ENCODE data around the gene FAM227A. TPM values are rescaled to one million over a fixed set of nuclear protein-coding genes. Genes with fewer than 3 reads are reported as not detected.
A peak's percentile ranks its signal among the peaks of the same experiment; 100 is the strongest.
"Not testable (repeated sequence)": the region's sequence is repeated elsewhere in the genome, so short reads cannot be mapped to it uniquely, and the experiment has no call there.

The FAM227A gene
- total RNA-seq, 1 donor from 2014 or later: 5.8 TPM

GRCh38 chr22:38652859-38653258 is 3.3 kb downstream of the FAM227A start:
- H3K27me3 ChIP-seq (ENCODE audit: control insufficient read depth, insufficient read depth, low read length): no peaks in the 10 kb centered on the region
- H3K36me3 ChIP-seq (ENCODE audit: control insufficient read depth, insufficient read depth, low read length): no peaks in the 10 kb centered on the region
- TF ChIP-seq CTCF (IDR thresholded peaks at IDR 0.05; ENCODE audit: insufficient read depth, low read length, poor library complexity, severe bottlenecking): no peak
- DNase-seq (ENCODE audit: low read depth): no peak
- H3K4me3 ChIP-seq (ENCODE audit: low read depth, low read length): no peak overlapping the region

- peak; percentile 29 for DNase-seq (ENCODE audit: low read depth)
- no peaks in the 10 kb centered on the region for H3K36me3 ChIP-seq (ENCODE audit: control insufficient read depth, insufficient read depth, low read length)
- TF ChIP-seq CTCF (IDR thresholded peaks at IDR 0.05; ENCODE audit: insufficient read depth, low read length, poor library complexity, severe bottlenecking): no peak
Measured at GRCh38 chr22:38649841-38650522, 6.2 kb downstream of the FAM227A start.

GRCh38 chr22:38645430-38645829 is 10.8 kb downstream of the FAM227A start:
- no peak for TF ChIP-seq CTCF (IDR thresholded peaks at IDR 0.05; ENCODE audit: insufficient read depth, low read length, poor library complexity, severe bottlenecking)
- Histone ChIP-seq H3K36me3 (ENCODE audit: control insufficient read depth, insufficient read depth, low read length) (peaks cover 1% of the 10 kb centered on the region), H3K27me3 (ENCODE audit: control insufficient read depth, insufficient read depth, low read length) (no peaks in the 10 kb centered on the region), H3K4me3 (ENCODE audit: low read depth, low read length) (no peak overlapping the region)
- no peak for DNase-seq (ENCODE audit: low read depth)

More at GRCh38 chr22:38649841-38650522, 6.2 kb downstream of the FAM227A start:
- Histone ChIP-seq H3K4me3 (ENCODE audit: low read depth, low read length) (no peak overlapping the region), H3K27me3 (ENCODE audit: control insufficient read depth, insufficient read depth, low read length) (no peaks in the 10 kb centered on the region)

- not testable (repeated sequence) for H3K36me3 ChIP-seq (ENCODE audit: control insufficient read depth, insufficient read depth, low read length); H3K27me3 ChIP-seq (ENCODE audit: control insufficient read depth, insufficient read depth, low read length); H3K4me3 ChIP-seq (ENCODE audit: low read depth, low read length); DNase-seq (ENCODE audit: low read depth)
Measured at GRCh38 chr22:38644245-38644644, 11.9 kb downstream of the FAM227A start.

GRCh38 chr22:38641476-38642040 is 14.6 kb downstream of the FAM227A start:
- no peaks in the 10 kb centered on the region for H3K27me3 ChIP-seq (ENCODE audit: control insufficient read depth, insufficient read depth, low read length)
- no peak for TF ChIP-seq CTCF (IDR thresholded peaks at IDR 0.05; ENCODE audit: insufficient read depth, low read length, poor library complexity, severe bottlenecking)
- H3K36me3 ChIP-seq (ENCODE audit: control insufficient read depth, insufficient read depth, low read length): peaks cover 1% of the 10 kb centered on the region
- no peak for DNase-seq (ENCODE audit: low read depth)
- H3K4me3 ChIP-seq (ENCODE audit: low read depth, low read length): no peak overlapping the region

- DNase-seq (ENCODE audit: low read depth): no peak
- TF ChIP-seq CTCF (IDR thresholded peaks at IDR 0.05; ENCODE audit: insufficient read depth, low read length, poor library complexity, severe bottlenecking): no peak
- Histone ChIP-seq H3K36me3 (ENCODE audit: control insufficient read depth, insufficient read depth, low read length) (peaks cover 1% of the 10 kb centered on the region), H3K27me3 (ENCODE audit: control insufficient read depth, insufficient read depth, low read length) (no peaks in the 10 kb centered on the region), H3K4me3 (ENCODE audit: low read depth, low read length) (no peak overlapping the region)
Measured at GRCh38 chr22:38638728-38639127, 17.5 kb downstream of the FAM227A start.

Data from kidney epithelial cell (primary cell).